GM10266 (cell line): ENCODE data around the gene CACNB2.

Experiments used
- DNase-seq: peaks from one replicate; pipeline ENCODE4 v3.0.0; 2012; ENCODE audit errors: extremely low spot score
- TF ChIP-seq, protein P1 (sequence below): IDR thresholded peaks from 2 replicates; pipeline ENCODE4 v1.5.1; 2012; ENCODE audit warnings: mild to moderate bottlenecking, low read depth; ENCODE audit not compliant: control insufficient read depth, insufficient read depth; ENCODE audit errors: missing control alignments

CACNB2 gene

DNA sequence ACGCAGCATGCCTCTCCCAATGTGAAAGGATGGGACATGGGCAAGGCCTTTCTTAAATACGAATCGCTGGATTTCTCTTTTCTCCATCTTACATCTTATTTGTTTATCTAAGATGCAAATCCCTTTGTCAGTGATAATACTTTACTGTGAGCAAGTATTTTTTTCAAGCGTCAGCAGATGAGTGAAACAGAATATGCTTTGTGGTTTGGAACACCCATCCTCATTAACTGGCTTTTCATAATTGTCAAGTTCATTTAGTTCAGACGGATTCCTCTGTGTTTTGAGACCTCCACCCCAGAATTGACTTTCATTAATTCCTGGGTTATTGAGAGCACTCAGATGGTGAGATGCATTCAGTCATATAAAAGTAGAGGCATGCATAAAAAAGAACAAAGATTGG is 361.4 kb downstream of the CACNB2 start:
- no peak for DNase-seq
- TF ChIP-seq, protein P1, sequence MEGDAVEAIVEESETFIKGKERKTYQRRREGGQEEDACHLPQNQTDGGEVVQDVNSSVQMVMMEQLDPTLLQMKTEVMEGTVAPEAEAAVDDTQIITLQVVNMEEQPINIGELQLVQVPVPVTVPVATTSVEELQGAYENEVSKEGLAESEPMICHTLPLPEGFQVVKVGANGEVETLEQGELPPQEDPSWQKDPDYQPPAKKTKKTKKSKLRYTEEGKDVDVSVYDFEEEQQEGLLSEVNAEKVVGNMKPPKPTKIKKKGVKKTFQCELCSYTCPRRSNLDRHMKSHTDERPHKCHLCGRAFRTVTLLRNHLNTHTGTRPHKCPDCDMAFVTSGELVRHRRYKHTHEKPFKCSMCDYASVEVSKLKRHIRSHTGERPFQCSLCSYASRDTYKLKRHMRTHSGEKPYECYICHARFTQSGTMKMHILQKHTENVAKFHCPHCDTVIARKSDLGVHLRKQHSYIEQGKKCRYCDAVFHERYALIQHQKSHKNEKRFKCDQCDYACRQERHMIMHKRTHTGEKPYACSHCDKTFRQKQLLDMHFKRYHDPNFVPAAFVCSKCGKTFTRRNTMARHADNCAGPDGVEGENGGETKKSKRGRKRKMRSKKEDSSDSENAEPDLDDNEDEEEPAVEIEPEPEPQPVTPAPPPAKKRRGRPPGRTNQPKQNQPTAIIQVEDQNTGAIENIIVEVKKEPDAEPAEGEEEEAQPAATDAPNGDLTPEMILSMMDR, result no peak

DNA sequence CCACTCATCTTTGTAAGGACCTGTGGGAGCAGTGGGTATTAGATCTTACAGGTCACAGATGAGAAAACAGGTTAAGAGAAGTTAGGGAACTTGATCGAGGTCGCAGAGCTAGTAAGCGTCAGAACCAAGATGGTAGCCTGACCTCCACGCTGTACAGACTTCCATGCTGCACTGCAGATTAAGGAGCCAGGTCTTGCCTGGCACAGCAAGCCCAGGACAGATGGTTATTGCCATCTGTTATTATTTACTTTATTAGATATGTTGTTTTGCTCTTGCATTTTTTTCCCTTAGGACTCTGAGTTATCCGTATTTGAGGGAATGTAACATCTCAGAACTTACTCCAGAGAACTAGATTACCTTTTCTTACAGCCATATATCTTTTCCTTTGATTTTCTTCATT is 363.9 kb downstream of the CACNB2 start:
- TF ChIP-seq, protein P1, result no peak
- no peak for DNase-seq

DNA sequence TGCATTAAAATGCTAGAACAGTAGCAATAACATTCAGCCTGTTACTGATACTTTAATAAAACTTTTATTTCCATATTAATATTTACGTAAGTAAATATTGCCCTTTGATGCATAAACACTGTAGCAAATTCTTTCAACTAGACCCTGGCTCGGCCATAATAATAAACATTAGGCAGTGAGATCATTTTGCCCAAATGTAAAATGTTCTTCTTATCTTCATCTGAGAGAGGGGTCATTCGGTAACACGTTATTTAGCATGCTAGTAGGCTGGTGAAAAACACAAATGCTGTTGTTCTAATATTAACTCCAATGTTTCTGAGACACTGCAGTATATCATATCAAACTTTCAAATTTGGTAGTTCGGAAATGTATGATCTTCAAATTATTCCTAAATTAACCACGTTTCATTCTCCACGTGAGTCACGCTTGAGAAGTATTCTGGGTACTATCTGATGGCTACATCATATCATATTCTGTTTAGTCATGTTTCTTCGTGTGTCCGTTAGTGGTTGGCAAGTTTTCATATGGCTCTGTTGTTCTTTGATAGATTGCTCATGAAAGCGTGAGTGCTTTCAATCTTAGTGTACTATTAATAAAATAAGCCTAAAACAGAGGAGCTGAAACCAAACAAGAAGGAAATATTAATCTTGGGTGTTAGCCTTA is 365.4 kb downstream of the CACNB2 start:
- DNase-seq, result no peak
- TF ChIP-seq, protein P1, result no peak

DNA sequence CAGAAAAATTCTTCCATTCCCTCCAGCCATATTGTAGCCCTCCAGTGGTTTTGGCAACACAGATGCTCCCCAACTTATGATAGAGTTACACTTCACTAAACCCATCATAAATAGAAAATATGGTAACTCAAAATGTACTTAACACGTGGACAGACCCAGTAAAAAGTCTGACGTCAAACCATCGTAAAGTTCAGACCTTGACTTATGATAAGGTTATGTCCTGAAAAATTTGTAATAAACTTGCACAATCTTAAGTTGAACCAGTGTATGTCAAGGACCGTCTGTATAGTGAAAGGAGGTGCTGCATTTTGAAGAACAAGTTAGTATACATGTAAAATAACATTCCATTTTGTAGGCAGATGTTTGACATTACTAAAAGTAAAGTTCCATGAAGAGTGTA is 368.4 kb downstream of the CACNB2 start:
- TF ChIP-seq, protein P1, result no peak
- DNase-seq, result no peak

DNA sequence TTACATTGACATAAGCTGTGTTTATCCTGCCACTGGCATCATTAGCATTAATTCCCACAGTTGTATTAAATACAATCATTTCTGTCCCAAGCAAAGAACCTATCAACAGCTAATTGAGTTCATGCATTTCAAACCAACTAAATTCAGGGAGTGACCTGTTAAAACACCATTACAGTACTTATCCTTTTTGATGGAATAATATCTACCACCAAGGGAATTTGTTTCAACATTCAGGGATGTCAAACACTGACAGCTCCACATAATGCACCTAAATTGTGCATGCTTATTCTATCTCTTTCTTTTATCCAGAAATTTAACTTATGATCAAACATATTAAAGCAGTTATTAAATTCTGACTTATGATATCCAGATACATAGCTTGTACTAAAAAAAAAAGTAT is 374.3 kb downstream of the CACNB2 start:
- TF ChIP-seq, protein P1, result no peak

DNA sequence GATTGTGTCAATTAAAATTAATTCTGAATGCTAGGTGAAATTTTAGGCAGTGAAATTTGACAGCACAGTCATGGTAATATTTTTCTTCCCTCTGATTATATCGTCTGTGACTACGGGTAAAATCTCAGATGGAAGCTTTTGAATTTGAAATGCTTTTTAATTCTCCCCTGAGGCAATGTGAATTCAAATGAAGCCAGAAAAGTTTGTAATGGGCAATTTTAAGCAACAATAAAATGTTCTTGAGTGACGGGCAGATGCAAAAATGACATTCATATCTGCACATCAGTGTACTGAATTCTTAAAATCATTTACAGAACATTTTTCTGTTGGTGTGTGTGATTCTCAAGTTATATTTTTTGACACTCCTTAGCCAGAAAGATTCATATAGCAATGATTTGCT is 376.6 kb downstream of the CACNB2 start:
- DNase-seq, result no peak
- TF ChIP-seq, protein P1, result no peak

More for the DNA sequence above, 374.3 kb downstream of the CACNB2 start:
- no peak for DNase-seq

DNA sequence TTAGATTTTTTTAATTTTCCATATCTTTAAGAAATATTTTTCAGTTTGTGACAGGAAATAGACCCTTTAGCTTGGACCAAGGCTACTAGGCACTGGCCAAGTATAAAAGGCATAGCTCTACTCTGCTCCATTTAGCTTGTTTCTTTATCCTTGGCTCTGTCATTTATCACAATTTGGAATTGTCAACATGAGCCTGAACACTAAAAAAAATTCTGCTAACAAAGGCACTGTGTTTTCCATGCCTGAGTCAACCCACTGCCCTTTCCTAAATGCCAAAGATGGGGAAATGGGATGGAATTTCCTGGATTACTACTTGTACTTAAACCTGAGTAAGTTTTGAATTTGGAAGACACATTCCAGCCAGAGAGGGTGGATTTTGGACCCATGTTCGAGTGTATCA is 382.8 kb downstream of the CACNB2 start:
- DNase-seq, result no peak

More for the DNA sequence above, 382.8 kb downstream of the CACNB2 start:
- TF ChIP-seq, protein P1, result no peak
